AG04450 (cell line): ENCODE data around the gene TMEM174. TPM values are rescaled to one million over a fixed set of nuclear protein-coding genes. Genes with fewer than 3 reads are reported as not detected.

Source experiments
- CTCF ChIA-PET: fragments of 300-600, 350-600 bp; formaldehyde crosslinking; extraction: SDS; loops from one replicate; lab custom pipeline; 2022; ENCODE audit warnings: antibody characterized with exemption, inconsistent platforms; lab: Charles Lee
- POLR2A ChIA-PET: fragments of 350-600 bp; formaldehyde crosslinking; extraction: SDS; loops from one replicate; lab custom pipeline; 2021; ENCODE audit warnings: antibody characterized with exemption, inconsistent platforms; lab: Yijun Ruan, JAX
- DNase-seq: peaks from one replicate; pipeline ENCODE4 v3.0.0-alpha.2; 2011; ENCODE audit warnings: low read depth, low spot score
- H3K27ac ChIP-seq: one replicate; pipeline ENCODE4 v1.5.1; 2012; ENCODE audit warnings: low read depth, low read length, control low read depth
- H3K27me3 ChIP-seq: one replicate; pipeline ENCODE4 v1.6.0; 2012; ENCODE audit warnings: low read length; ENCODE audit not compliant: control insufficient read depth, insufficient read depth
- H3K4me3 ChIP-seq: 2 replicates; pipeline ENCODE4 v1.5.1; 2011; ENCODE audit warnings: mild to moderate bottlenecking, low read depth, low read length, control low read depth
- H3K9me3 ChIP-seq: 2 replicates; pipeline ENCODE4 v1.5.1; 2012; ENCODE audit warnings: low read length; ENCODE audit not compliant: control insufficient read depth, insufficient read depth
- polyA plus RNA-seq: library from polyadenylated mRNA; depleted of rRNA; stranded (reverse); fragments of >200 nt; gene quantifications from 2 replicates; pipeline ENCODE4 v1.2.3, GENCODE V29; 2011
- TF ChIP-seq, protein P1 (sequence below): IDR thresholded peaks from 2 replicates; pipeline ENCODE4 v1.5.1; 2011; ENCODE audit warnings: low read depth, low read length, control low read depth, inconsistent platforms

Gene TMEM174
- polyA plus RNA-seq, 1 experiment, result not detected

DNA sequence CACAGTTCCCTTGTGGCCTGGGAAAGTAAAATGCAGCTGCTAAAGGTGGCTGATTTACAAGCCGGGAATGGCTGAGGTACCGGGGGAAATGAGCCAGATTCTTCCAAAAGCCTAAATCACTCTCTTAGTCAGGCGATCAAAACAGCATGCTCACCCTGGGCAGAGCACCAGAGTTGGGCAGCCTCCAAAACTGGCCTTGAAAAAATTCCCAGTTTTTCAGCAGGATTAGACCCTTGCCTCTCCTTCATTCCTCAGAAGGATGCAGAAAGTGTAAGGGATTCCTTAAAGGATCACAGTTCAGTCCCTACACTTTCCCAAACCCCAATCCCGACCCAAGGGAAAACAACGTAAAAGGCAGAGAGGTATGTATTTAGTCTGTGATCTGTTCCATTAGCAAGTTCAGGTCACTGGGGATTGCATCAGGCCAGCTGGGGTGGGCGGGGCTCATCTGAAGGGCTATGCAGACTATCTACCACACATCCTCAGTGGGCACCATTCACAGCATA is 16.9 kb downstream of the TMEM174 start:
- Histone ChIP-seq H3K4me3 (no peak overlapping the region; the same call in 1 of the 2 replicates), H3K27ac (peak overlapping the region; percentile 78), H3K27me3 (no peaks in the 10 kb centered on the region), H3K9me3 (peaks cover under 1% of the 10 kb centered on the region; the same call in 1 of the 2 replicates)
- DNase-seq, result peak; percentile 38
- POLR2A ChIA-PET, result interaction anchor here (0.7 to 2.0 kb wide), 2 partner anchors 25 to 259 kb away, joined by 3 to 8 read pairs; partner anchors contain the start of gene FOXD1
- CTCF ChIA-PET, result interaction anchor here (1.0 to 2.5 kb wide), 3 partner anchors 12 to 265 kb away, joined by 3 to 15 read pairs (median 6); no protein-coding TSS in a partner anchor
- TF ChIP-seq, protein P1, sequence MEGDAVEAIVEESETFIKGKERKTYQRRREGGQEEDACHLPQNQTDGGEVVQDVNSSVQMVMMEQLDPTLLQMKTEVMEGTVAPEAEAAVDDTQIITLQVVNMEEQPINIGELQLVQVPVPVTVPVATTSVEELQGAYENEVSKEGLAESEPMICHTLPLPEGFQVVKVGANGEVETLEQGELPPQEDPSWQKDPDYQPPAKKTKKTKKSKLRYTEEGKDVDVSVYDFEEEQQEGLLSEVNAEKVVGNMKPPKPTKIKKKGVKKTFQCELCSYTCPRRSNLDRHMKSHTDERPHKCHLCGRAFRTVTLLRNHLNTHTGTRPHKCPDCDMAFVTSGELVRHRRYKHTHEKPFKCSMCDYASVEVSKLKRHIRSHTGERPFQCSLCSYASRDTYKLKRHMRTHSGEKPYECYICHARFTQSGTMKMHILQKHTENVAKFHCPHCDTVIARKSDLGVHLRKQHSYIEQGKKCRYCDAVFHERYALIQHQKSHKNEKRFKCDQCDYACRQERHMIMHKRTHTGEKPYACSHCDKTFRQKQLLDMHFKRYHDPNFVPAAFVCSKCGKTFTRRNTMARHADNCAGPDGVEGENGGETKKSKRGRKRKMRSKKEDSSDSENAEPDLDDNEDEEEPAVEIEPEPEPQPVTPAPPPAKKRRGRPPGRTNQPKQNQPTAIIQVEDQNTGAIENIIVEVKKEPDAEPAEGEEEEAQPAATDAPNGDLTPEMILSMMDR, result no peak

DNA sequence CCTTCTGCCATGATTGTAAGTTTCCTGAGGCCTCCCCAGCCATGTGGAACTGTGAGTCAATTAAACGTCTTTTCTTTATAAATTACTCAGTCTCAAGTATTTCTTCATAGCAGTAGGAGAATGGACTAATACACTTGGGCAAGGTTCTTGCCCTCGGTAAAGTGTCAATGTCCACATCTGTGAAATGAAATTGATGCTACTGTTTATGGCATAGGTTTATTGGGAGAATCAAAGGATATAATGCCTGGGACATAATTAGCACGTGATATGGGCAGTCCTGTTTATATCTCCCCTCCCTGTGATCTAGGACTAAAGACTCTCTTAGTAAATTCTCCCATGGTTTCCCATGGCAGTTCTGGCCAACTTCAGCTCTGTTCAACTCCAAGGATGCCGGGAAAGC is 19.4 kb downstream of the TMEM174 start:
- ChIA-PET CTCF (interaction anchor here (1.2 kb wide), 1 partner anchor 24 kb away, joined by 3 read pairs; no protein-coding TSS in a partner anchor), POLR2A (no interaction called here)
- TF ChIP-seq, protein P1, result no peak
- Histone ChIP-seq H3K9me3 (no peaks in the 10 kb centered on the region), H3K4me3 (no peak overlapping the region), H3K27ac (no peak overlapping the region), H3K27me3 (peaks cover 7% of the 10 kb centered on the region)
- DNase-seq, result no peak

DNA sequence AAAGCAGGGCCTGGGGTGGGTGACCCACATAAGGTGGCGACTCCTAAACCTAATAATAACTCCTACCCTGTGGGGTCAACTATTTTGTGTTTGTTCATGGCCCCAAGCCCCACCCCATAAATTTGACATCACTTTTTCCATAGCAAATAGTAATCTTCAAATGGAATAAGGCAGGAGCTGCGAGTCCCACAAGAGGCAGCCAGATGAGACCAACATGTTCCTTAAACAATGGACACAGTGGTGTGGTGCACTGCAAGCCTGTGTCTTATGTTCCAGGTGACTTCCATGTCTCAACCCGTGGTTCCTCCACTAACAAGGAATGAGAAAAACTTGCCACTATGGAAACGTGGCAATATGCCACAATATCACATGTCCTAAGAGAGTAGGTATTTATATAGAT is 20.6 kb downstream of the TMEM174 start:
- Histone ChIP-seq H3K27me3 (peaks cover 13% of the 10 kb centered on the region), H3K4me3 (no peak overlapping the region), H3K9me3 (no peaks in the 10 kb centered on the region), H3K27ac (no peak overlapping the region)
- CTCF ChIA-PET, result interaction anchor here (1.2 kb wide), 2 partner anchors 8 to 23 kb away, joined by 3 read pairs; no protein-coding TSS in a partner anchor
- no peak for DNase-seq
- TF ChIP-seq, protein P1, result no peak
- POLR2A ChIA-PET, result no interaction called here

DNA sequence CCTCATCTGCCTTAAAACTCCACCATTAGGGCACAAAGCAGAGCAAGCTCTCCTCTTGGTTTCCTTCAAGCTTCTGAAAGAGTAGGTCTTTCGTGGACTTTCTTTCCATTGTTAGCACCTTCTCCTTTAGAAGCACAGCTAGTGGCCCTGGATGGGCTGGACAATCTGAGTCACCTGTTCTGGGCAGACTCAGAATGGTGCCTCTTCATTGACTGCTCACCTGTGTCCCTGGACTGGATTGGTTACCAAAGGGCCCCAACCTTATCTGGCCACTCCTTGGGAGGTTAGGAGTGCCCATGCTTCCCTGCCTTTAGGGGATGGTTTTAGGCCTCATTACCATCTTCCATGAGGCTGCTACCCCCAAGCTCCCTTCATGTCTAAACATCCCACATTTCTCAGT is 23.2 kb downstream of the TMEM174 start:
- Histone ChIP-seq H3K9me3 (no peaks in the 10 kb centered on the region; the same call in 1 of the 2 replicates), H3K27me3 (peaks cover 13% of the 10 kb centered on the region), H3K4me3 (no peak overlapping the region), H3K27ac (no peak overlapping the region)
- DNase-seq, result no peak
- POLR2A ChIA-PET, result no interaction called here
- TF ChIP-seq, protein P1, result no peak
- CTCF ChIA-PET, result no interaction called here

DNA sequence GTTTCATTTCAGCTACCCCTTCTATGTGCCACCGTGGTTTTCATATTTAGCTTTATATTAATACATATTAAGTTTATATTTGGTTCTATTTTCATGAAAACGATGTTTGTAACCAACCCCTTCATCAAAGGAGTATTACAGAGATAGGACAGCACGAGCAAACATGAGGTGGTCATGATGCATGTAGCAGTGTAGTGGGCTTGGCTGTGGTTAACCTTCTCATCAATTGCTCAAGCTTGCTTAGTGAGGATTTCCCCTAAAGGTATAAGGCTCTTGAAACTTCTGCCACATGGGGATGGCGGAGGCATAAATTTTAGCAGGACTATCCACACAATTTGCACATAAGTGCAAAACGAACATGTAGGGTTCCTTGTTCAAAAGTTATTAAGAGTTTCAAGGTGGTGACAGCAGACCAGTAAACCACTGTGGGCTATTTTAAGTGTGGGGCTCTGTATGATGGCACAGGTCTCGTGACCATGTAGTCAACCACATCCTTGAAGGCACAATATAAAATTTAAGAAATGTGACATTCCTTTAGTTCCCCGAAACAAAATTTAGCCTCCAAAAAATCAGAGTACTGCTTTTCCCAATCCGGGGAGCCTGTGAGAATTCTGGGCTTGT is 24.8 kb downstream of the TMEM174 start:
- CTCF ChIA-PET, result interaction anchor here (1.0 kb wide), 1 partner anchor 19 kb away, joined by 3 read pairs; no protein-coding TSS in a partner anchor
- no peak for DNase-seq
- Histone ChIP-seq H3K4me3 (no peak overlapping the region), H3K27me3 (peaks cover 13% of the 10 kb centered on the region), H3K27ac (no peak overlapping the region), H3K9me3 (no peaks in the 10 kb centered on the region; the same call in none of the 2 replicates)
- TF ChIP-seq, protein P1, result no peak
- POLR2A ChIA-PET, result no interaction called here
